Fibroblast of mammary gland (primary cell): Measurements from ENCODE around the gene TMTC2.

Source experiments
- DNase-seq: peaks from one replicate; pipeline ENCODE4 v3.0.0-alpha.2; 2010; ENCODE audit warnings: low read depth
- H3K4me3 ChIP-seq: 2 replicates; pipeline ENCODE4 v1.5.1; 2011; ENCODE audit warnings: low read depth, mild to moderate bottlenecking, low read length, moderate library complexity; ENCODE audit not compliant: control insufficient read depth
- TF ChIP-seq, protein P1 (sequence below): conservative IDR thresholded peaks from 2 replicates; pipeline ENCODE4 v1.5.1; 2011; ENCODE audit warnings: low read depth, low read length, inconsistent platforms; ENCODE audit not compliant: control insufficient read depth, insufficient read depth

TMTC2 gene

DNA sequence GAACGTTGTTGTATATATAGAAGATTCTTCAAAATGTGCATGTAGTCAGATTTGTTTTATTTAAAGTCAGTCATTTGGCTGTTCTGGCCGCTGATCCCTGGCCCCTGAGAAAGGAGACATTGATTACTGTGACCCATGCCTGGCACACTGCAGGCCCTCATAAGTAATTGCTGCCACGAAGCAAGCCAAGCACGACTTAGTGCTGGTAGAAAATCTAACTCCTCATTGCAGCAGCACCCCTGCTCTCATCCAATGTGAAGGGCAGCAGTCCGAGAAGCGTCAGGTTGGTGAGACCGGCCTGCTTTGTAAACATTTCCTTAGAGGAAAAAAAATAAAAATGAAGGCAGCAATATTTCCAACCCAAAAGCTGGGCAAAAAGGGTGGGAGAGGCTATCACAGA lies 22.8 kb upstream of the TMTC2 start:
- no peak for DNase-seq
- TF ChIP-seq, protein P1, sequence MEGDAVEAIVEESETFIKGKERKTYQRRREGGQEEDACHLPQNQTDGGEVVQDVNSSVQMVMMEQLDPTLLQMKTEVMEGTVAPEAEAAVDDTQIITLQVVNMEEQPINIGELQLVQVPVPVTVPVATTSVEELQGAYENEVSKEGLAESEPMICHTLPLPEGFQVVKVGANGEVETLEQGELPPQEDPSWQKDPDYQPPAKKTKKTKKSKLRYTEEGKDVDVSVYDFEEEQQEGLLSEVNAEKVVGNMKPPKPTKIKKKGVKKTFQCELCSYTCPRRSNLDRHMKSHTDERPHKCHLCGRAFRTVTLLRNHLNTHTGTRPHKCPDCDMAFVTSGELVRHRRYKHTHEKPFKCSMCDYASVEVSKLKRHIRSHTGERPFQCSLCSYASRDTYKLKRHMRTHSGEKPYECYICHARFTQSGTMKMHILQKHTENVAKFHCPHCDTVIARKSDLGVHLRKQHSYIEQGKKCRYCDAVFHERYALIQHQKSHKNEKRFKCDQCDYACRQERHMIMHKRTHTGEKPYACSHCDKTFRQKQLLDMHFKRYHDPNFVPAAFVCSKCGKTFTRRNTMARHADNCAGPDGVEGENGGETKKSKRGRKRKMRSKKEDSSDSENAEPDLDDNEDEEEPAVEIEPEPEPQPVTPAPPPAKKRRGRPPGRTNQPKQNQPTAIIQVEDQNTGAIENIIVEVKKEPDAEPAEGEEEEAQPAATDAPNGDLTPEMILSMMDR: no peak
- H3K4me3 ChIP-seq: no peak overlapping the region

DNA sequence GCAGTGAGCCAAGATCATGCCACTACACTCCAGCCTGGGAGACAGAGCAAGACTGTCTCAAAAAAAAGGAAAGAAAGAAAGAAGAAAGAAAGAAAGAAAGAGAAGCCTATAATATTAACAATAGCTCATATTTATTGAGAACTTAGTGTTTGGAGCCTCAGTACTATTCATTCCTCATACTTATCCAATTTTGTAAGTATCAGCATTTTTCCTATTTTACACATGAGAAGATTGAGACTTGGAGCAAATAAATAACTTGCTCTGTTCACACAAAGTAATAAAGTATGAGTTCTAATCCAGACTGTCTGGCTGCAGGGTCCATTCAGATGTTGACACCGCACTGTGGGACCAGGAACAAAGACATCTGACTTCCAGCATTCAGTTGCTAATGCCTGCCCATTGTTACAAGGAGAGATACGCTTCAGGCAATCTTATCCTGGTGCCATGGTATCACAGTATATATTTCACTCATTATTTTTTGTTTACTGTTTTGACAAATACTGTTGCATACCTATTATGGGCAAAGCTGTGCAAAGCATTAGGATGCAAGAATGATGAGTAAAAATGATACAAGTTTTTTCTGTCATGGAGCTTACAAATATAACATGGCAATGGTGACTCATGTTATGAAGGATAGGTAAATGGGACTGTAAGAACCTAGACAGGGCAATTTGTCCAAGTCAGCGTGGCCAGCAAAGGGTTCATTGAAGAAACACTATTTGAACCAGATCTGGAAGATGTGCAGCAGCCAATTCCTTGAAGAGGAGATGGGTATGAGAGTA lies 21.4 kb upstream of the TMTC2 start:
- no peak for DNase-seq
- TF ChIP-seq, protein P1: no peak
- H3K4me3 ChIP-seq: no peak overlapping the region

DNA sequence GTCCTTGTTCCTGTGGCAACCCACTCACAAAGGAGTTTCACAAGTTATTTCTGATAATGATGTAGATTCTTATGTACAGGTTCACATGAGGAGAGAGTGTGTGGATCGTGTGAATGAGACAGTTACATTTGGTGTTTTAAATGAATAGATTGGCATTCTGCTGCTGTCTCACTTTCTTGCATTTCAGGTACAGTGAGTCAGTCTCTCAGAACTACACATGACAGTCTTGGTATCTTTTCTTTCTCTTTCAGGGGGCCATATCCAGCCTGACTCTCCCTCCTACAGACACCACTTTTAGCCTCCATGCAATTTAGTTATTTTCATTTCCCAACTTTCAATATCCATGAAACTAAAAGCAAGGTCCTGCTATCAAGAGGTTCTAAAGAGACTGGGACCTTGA lies 19.9 kb upstream of the TMTC2 start:
- no peak overlapping the region for H3K4me3 ChIP-seq
- DNase-seq: no peak
- TF ChIP-seq, protein P1: no peak

DNA sequence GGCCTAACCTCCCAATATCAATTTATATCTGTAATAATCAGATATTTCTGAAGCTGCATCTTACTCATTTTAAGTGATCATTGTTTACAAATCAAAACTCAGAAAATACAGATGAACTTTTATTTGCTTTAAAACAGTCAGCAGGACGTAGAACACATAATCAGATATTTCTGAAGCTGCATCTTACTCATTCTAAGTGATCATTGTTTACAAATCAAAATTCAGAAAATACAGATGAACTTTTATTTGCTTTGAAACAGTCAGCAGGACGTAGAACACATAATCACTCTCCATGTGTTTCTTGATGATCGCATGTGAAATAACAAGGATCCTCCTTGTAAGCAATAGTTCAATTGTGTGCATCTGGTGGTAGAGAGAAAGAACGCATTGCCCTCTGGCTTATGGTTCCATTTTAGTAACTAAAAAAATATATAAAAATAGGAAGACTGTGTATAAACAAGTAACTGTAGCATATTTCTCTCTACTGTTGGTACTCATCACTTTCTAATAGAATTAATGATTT lies 15.0 kb upstream of the TMTC2 start:
- H3K4me3 ChIP-seq: no peak overlapping the region
- DNase-seq: no peak
- TF ChIP-seq, protein P1: no peak

DNA sequence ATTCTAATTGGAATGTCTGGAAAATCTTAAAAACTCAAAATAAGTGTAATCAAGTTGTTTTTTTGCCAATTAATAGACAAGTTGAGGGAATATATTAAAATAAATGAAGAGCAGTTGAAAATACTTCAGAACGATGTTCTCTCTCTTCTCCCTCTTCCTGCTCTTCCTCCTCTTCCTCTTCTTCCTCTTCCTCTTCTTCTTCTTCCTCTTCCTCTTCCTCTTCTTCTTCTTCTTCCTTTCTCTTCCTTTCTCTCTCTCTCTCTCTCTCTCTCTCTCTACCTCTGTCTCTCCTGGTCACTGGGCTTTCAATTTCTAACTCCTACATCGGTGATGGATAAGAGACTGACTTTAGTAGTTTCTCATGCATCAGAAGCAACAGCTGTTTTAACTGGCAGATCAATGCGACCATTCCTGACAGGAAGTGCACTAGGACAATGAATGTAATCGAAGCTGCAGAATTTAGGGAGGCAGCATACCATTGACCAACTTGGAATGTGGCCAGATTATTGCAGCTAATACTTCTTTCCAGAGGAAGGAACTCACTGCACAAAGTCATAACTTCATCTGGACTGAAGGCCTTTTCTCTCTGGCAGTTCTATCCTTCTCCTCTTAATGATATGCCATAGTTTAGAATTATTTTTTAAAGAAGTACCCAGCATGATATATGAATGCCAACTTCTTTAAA lies 13.8 kb upstream of the TMTC2 start:
- DNase-seq: no peak
- TF ChIP-seq, protein P1: no peak
- H3K4me3 ChIP-seq: no peak overlapping the region

DNA sequence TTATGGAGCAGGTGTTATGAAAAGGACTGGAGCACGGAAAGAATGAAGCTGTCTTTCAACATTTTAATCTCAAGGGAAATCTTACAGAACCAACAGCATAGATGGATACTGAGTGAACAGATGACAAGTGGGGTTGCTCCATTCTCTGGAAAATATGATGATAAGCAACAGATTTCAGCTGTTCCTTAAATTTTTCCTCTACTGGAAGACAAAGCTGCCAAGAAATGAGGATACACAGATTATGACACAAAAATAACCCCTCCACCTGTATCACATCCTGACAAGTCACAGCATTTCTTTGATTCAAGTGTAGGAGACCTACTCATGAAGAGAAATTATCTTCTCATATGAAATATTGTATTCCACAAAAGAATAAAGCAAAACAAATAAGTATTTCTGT lies 13.0 kb upstream of the TMTC2 start:
- TF ChIP-seq, protein P1: no peak
- DNase-seq: no peak
- no peak overlapping the region for H3K4me3 ChIP-seq

DNA sequence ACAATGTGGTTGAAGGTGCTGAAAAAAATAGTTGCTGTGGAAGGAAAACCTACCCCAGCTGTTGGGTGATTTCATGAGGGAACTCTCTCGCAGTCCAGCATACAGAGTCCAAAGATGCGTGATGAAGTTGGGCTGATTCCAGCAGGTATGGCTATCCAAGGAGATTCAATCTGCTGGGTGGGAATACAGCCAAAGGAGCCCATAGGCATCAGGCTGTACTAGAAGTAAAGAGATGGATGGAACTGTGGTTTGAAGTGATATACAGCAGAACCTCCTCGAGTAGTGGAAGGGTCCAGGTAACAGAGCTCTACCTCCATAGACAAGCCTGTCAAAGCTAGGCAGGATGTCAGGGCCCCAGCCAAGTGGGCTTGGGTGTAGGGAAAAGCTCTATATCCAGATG lies 11.5 kb upstream of the TMTC2 start:
- DNase-seq: no peak
- H3K4me3 ChIP-seq: no peak overlapping the region
- TF ChIP-seq, protein P1: no peak
